ENCODE measurements around the gene FFAR2. TPM values are rescaled to one million over a fixed set of nuclear protein-coding genes. Genes with fewer than 3 reads are reported as not detected.

Gene FFAR2
- polyA plus RNA-seq, 3 donors, result 0.28 to 0.86 (median 0.31) TPM

DNA sequence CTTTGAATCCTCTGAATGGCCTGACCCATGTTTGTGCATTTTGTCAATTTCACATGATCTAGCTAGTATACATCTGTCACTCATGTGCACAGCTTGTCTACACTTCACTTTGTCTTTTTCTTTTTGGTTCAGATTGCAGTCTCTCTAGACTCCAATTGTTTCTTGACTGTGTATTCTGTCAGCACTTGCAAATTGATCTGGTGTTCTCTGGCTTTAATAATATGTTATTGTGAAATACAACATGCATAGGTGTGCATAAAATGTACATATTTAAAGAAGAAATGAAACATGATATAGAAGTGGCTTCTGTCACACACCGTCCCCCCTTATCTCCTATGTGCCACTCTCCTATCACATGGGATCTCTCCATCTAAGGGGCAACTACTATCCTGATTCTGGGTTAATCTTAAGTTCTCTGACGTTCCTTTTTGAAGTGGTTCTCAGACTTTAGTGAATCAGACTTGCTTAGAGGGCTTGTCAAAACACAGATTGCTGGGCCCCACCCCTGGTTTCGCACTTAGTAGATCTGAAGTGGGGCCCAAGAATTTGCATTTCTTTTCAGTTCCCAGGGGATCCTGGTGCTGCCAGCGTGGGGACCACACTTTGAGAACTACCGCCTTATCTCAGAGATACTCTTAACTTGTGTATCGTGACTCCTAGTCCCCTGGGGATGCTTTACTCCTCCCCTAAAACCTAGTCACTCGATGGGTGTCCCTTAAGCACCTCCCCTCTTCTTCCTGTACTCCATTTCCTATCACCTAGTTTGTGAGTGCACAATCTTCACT, 36.4 kb downstream of the FFAR2 start:
- no peak for DNase-seq (ENCODE audit: low read depth in 3 of 3, low spot score in 2 of 3)

DNA sequence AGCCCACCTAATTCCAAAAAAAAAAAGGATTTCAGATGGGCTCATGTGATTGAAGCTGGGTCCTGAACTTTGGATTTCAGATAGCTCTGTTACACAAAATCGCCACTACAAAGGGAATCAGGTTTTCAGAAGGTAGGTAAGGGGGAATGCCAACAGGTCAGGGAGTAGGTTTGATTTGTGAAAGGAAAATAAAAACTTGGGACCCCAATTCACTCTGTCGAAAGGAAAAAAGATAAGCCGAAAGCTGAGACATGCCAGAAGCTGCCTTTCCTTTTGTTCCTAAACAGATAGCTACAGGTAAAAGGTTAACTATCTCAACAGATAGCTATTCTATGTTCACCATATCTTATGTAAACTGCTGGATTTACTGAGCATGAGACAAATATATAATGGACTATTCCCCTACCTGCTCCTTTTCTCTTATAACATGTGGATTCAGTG, 38.2 kb downstream of the FFAR2 start:
- no peak for DNase-seq (ENCODE audit: low read depth in 3 of 3, low spot score in 2 of 3)

DNA sequence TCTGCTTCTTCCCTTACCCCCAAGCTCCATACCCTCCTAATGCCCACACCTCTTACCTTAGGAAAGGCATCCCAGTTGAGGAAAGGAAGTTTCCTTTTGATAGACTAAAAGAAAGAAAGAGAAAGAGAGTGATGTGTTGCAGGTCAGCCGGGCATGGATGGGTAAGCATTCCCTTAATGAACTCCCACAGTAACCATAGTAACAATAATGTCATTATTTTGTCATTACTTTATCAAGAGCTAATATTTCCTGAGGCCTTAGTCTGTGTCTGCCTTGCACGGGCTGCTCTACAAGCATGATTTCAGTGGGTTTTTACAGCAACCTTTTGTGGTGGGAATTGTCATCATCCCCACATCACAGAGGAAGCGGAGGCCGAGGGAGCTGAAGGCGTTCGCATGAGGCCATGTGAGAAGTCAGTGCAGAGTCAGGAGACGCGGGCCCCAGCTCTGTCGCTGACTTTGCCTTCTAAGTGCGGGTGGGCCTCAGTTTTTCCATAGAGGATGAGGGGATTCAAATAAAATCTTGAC, 39.7 kb downstream of the FFAR2 start:
- DNase-seq (ENCODE audit: low read depth in 3 of 3, low spot score in 2 of 3), result no peak

DNA sequence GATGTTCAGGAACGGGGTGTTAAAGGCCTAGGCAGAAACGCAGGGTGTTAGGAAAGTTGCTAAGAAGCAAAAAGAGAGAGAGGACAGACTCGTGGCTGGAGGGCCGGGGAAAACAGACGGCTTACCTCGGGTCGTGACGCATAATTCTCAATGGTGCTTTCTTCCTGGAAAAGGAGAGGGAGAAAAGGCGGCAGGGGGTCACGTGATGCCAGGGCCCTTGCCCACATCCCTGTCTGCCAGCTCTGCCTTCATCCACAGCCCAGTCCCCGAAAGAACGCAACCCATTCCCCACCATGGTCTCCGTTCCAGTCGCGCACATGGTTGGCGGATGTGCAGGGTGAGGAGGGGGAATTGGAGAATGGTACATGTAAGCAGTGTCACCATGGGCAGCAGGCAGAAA, 40.6 kb downstream of the FFAR2 start:
- DNase-seq (ENCODE audit: low read depth in 3 of 3, low spot score in 2 of 3), result no peak

DNA sequence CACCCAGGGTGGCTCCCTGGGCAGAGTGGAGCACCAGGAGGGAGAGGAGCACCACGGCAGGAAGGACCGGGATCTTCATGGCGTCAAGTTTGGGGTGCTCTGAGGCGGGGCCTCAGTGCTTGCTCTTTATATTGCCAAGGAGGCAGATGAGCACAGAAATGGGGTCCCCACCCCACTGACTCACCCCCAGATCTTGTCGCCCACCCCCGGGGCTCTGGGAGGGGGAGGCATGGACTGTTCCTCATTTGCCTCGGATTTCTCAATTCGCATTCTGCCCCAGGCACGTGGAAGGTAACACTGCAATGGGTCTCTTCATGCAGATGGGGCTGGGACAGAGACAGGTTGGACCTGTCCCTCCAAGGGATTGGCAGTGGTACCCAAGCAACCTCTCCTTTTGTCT, 42.3 kb downstream of the FFAR2 start, which contains the start of gene KRTDAP:
Gene KRTDAP (minus strand): TSS at position 101 of the 400 bp plus-strand sequence. CDS start 22 bp downstream, at position 79.
- DNase-seq (ENCODE audit: low read depth in 3 of 3, low spot score in 2 of 3), result no peak

DNA sequence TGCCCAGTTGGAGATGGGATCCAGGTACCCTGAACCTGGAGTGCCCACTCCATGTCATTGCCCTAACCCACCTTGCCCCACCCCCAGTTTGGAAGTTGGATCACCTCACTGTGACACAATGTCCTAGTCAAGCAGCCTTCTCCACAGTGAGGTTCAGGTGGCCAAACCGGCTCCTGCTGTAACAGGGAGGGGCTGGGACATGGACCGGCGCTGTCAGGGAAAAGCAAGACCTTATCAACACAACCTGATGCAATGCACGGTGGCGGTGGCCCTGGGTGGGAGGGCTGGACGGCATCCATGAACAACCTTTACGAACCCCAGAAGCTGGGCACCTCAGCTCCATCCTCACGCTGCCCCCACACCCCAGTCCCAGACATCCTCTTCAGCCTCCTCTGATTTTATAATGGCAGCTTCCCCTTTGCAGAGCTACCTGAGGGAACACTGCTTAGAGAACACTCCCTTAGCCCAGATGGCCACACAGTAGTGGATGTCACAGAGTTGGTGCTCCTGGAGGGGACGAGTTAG, 43.8 kb downstream of the FFAR2 start:
- DNase-seq (ENCODE audit: low read depth in 3 of 3, low spot score in 2 of 3), result no peak

DNA sequence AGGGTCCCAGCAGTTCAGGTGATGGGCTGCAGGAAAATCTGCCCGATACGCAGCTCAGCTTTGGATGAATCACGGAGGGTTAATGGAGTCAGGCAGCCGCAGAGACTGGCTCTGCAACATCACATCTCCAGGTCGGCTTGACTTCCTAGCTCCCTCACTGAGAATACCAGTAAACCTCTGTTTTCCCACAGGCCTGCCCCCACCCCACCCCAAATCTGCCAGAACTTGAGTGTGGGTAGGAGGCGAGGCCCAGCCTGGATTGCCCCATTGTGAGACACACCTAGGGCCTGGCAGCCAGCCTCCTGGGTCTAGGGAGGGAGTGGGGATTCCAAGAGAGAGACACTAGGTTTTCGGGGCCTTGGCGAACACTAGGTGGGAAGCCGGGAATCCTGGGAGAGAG, 45.9 kb downstream of the FFAR2 start:
- DNase-seq (ENCODE audit: low read depth in 3 of 3, low spot score in 2 of 3), result no peak

DNA sequence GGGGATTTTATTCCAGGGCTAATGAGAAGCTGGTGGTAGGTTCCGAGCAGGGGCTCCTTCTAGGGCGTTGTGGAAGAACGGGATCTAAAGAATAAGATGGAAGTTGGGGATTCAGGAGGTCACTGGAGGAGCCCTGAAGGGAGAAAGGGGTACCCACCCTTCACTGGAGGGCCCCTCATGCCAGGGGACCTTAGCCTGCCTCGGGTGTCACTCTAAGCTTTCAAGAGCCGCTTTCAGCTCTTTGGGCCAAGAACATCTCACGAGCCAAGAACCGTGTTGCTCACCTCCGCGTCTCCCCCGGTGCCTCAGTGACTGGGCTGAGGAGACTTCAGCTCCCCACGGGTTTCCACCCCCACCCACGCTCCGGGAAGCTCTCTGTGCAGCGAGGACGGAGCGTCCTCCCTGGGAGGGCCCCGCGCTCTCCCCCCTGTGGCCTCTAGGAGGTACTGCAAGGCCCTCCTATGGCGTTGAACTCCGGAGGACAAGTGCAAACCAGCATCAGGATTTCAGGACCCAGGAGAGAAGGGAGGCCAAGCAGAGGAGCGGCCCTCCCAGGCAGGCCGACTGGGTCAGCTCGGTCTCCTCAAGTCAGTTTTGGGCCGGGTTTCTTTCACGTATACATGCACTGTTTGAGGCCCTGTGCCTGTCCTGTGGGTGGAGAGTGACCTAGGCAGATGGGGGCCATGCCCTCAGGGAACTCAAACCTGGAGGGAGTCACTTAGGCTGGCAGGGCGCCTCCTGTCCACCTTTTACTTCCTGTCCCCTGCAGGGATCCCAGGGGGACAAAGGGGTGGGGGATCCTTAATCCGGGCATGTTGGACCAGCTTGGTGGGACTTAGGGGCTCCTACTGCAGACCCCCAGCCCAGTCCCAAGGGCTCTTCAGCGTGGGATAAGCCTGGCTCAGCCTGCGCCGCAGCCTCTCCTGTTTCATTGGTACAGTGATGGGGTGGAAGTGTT, 47.3 kb downstream of the FFAR2 start:
- peak in 2 of 3 donors; percentile 16 to 21 for DNase-seq (ENCODE audit: low read depth in 3 of 3, low spot score in 2 of 3)

DNA sequence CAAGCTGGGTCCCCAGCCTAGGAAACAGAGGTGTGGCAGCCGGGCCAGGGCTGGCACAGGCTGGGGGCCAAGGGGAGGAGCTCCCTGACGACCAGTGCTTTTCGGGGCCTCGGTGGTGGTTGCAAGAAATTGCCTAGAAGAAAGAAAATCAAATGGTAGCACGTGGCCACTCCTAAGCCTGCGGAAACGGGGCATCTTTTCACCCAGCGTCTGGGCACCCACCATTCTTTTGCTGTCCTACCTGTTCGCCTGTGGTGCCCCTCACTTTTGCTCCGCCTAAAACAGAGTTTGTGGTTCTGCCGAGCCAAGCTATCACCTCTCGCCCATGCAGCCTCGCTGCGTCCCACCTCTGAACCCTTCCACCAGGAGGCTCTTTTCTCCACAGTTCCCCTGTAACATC, 49.3 kb downstream of the FFAR2 start:
- no peak for DNase-seq (ENCODE audit: low read depth in 3 of 3, low spot score in 2 of 3)

DNA sequence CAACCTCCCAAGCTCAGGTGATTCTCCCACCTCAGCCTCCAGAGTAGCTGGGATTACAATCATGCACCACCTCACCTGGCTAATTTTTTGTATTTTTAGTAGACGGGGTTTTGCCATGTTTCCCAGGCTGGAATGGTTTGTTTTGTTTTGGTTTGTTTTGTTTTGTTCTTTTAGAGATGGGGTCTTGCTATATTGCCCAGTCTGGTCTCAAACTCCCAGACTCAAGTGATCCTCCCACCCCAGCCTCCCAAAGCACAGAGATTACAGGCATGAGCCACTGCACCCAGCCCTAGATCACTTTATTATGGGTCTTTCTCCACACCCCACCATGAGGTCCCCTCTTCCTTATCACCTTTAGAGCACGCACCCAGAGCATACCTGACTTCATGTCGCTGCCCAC, 50.2 kb downstream of the FFAR2 start:
- no peak for DNase-seq (ENCODE audit: low read depth in 3 of 3, low spot score in 2 of 3)

DNA sequence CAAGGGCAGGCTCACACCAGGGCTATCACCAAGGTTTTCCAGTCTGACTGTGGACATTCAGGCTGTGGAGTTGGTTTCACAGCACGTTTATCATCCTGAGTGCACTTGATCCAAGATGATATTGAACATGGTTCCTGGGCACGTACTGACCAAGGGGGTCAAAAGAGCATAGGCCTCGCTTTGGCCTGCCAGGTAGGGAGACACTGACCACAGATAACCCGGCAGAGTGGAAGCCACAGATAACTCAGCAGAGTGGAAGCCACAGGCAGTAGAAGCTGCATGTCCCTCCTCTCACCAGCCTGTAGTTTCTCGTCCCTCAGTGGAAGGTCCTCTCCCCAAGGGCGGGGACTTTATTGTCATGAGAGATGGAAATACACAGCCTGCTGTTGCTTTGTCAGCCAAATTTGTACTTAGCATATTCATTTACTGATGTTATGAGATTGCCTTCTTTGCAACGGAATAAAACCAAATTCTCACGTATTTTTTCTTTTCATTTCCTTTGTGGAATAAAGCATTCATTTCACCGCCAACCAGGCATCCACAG, 51.0 kb downstream of the FFAR2 start:
- no peak for DNase-seq (ENCODE audit: low read depth in 3 of 3, low spot score in 2 of 3)

DNA sequence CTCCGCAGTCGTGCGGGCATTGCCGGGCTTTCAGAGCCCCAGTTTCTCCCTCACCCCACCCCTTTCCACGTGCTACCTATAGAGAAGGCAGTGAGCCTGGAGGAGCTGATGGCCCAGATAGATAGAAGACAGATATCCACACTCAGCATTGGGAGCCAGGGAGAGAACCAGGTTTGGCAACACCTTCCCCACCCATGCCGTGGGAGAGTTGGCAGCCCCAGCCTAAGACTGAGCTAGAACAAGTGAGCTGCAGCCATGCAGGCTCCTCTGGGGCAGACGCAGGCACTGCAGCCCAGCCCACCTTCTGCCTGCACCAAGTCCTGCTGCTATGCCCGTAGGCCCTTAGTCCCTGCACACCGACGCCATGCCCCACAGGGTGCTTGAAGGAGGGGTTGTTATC, 52.6 kb downstream of the FFAR2 start:
- DNase-seq (ENCODE audit: low read depth in 3 of 3, low spot score in 2 of 3), result no peak

Other genes starting within 250 kb of the FFAR2 start
- gene FAM187B, start 219.5 kb upstream of the FFAR2 start, polyA plus RNA-seq (ENCODE audit: insufficient read length in 3 of 3), result not detected
- gene LSR, start 199.3 kb upstream of the FFAR2 start, polyA plus RNA-seq (ENCODE audit: insufficient read length in 3 of 3), result 10 to 100 TPM; 38.5 to 52.0 (median 51.5) TPM
- gene USF2, start 179.3 kb upstream of the FFAR2 start, polyA plus RNA-seq (ENCODE audit: insufficient read length in 3 of 3), result 100 to 1,000 TPM; 160 to 166 (median 164) TPM
- under 1 TPM in 2 of 3 donors, not detected in 1; 0.06 to 0.31 TPM for gene HAMP, start 165.7 kb upstream of the FFAR2 start, polyA plus RNA-seq (ENCODE audit: insufficient read length in 3 of 3)
- 1 to 10 TPM; 1.9 to 2.7 (median 2.3) TPM for gene MAG, start 156.1 kb upstream of the FFAR2 start, polyA plus RNA-seq (ENCODE audit: insufficient read length in 3 of 3)
- 1 to 10 TPM; 5.1 to 10.0 (median 8.7) TPM for gene CD22, start 119.1 kb upstream of the FFAR2 start, polyA plus RNA-seq (ENCODE audit: insufficient read length in 3 of 3)
- under 1 TPM; 0.22 to 0.30 (median 0.28) TPM for gene FFAR1, start 100.4 kb upstream of the FFAR2 start, polyA plus RNA-seq (ENCODE audit: insufficient read length in 3 of 3)
- gene FFAR3, start 89.8 kb upstream of the FFAR2 start, polyA plus RNA-seq (ENCODE audit: insufficient read length in 3 of 3), result under 1 TPM in 2 of 3 donors, not detected in 1; 0.14 to 0.31 TPM
- gene GPR42, start 77.2 kb upstream of the FFAR2 start, polyA plus RNA-seq (ENCODE audit: insufficient read length in 3 of 3), result not detected
- gene KRTDAP, start 42.2 kb downstream of the FFAR2 start, polyA plus RNA-seq (ENCODE audit: insufficient read length in 3 of 3), result under 1 TPM in 2 of 3 donors, not detected in 1; 0.47 to 0.86 TPM
- 10 to 100 TPM; 68.1 to 72.6 (median 69.0) TPM for gene DMKN, start 65.4 kb downstream of the FFAR2 start, polyA plus RNA-seq (ENCODE audit: insufficient read length in 3 of 3)
- gene SBSN, start 80.1 kb downstream of the FFAR2 start, polyA plus RNA-seq (ENCODE audit: insufficient read length in 3 of 3), result not detected
- not detected for gene GAPDHS, start 85.2 kb downstream of the FFAR2 start, polyA plus RNA-seq (ENCODE audit: insufficient read length in 3 of 3)
- gene TMEM147, start 97.4 kb downstream of the FFAR2 start, polyA plus RNA-seq (ENCODE audit: insufficient read length in 3 of 3), result 10 to 100 TPM; 84.1 to 99.1 (median 92.9) TPM
- under 1 TPM in 1 of 3 donors, not detected in 2; 0.06 TPM for gene ATP4A, start 115.4 kb downstream of the FFAR2 start, polyA plus RNA-seq (ENCODE audit: insufficient read length in 3 of 3)
- gene PMIS2, start 137.9 kb downstream of the FFAR2 start, polyA plus RNA-seq (ENCODE audit: insufficient read length in 3 of 3), result not detected
- gene HAUS5, start 164.5 kb downstream of the FFAR2 start, polyA plus RNA-seq (ENCODE audit: insufficient read length in 3 of 3), result 10 to 100 TPM; 19.9 to 21.4 (median 21.4) TPM
- gene RBM42, start 180.8 kb downstream of the FFAR2 start, polyA plus RNA-seq (ENCODE audit: insufficient read length in 3 of 3), result 10 to 100 TPM; 54.6 to 65.5 (median 55.0) TPM
- gene ETV2, start 193.5 kb downstream of the FFAR2 start, polyA plus RNA-seq (ENCODE audit: insufficient read length in 3 of 3), result 1 to 10 TPM in 1 of 3 donors, under 1 TPM in 2; 0.74 to 1.3 (median 0.75) TPM
- 100 to 1,000 TPM; 394 to 408 (median 402) TPM for gene COX6B1, start 200.1 kb downstream of the FFAR2 start, polyA plus RNA-seq (ENCODE audit: insufficient read length in 3 of 3)
- 10 to 100 TPM in 2 of 3 donors, under 1 TPM in 1; 0.12 to 18.6 (median 13.4) TPM for gene UPK1A, start 218.3 kb downstream of the FFAR2 start, polyA plus RNA-seq (ENCODE audit: insufficient read length in 3 of 3)